Measurements from ENCODE around the gene TMEM123.

DNA sequence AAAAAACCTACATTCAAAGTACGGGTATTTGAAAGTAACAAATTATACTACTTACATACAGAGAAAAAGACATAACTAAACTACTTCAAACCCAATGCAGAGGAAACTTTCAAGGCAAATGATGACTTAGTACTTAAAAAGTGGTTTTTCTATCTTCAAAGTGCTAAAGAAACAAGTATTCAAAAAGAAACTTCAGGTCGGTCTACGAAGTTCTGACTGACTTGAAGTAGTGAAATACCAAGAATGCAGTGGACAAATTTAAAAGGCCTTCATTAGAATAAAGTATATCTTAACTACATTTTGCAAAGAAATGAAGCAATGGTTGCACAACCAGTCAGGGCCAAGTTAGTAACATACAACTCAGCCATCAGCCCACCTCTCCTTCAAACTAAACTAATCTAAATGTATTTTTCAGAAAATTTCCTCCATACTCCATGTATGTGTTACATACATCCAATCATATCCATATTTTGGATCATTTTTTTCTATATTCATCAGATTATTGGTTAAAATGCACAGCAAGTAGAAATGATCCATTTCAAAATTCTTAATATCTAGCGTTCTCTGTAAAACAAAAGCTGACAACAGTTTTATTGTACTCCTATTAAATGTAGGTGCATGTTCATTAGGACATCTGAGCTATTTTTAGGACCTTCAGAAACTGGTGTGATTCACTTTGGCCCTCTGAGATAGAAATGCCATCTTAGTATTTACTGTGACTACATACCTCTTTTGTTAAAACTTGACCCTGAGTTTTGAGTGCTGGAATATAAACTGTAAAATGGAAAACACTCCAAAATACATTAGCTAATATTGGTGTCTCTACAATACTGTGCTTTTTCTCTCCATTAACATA is 55.6 kb downstream of the TMEM123 start:
- no peak for TF ChIP-seq SIX5 (IDR thresholded peaks at IDR 0.05; ENCODE audit: low read depth, low read length)
- TF ChIP-seq CEBPB (IDR thresholded peaks at IDR 0.05; ENCODE audit: low read depth, low read length) = no peak
- TF ChIP-seq CTCF (IDR thresholded peaks at IDR 0.05; ENCODE audit: control extremely low read depth in 1 of 3, insufficient read depth in 1 of 3, low read depth in 1 of 3, low read length in 3 of 3) = no peak
- no peak for TF ChIP-seq RFX5 (IDR thresholded peaks at IDR 0.05; ENCODE audit: borderline replicate concordance, low read depth, low read length)
- no peak for TF ChIP-seq HDAC2 (IDR thresholded peaks at IDR 0.05; ENCODE audit: borderline replicate concordance in 1 of 2, low read depth in 2 of 2, low read length in 2 of 2)
- no peak for TF ChIP-seq POLR2A (IDR thresholded peaks at IDR 0.05; ENCODE audit: control extremely low read depth in 1 of 2, low read depth in 2 of 2, low read length in 2 of 2)
- no peak for TF ChIP-seq SIN3A (conservative IDR thresholded peaks at IDR 0.05 in 1 of 2, IDR thresholded peaks at IDR 0.05 in 1 of 2; ENCODE audit: low read depth in 1 of 2, low read length in 2 of 2)
- no peak for TF ChIP-seq CBX5 (IDR thresholded peaks at IDR 0.05; ENCODE audit: low read depth, low read length)
- TF ChIP-seq HDAC6 (IDR thresholded peaks at IDR 0.05; ENCODE audit: low read depth, low read length) = no peak
- no peak for TF ChIP-seq EZH2 (IDR thresholded peaks at IDR 0.05; ENCODE audit: low read depth, low read length, severe bottlenecking)
